Measurements from ENCODE around the gene VAT1L.

The VAT1L gene

GRCh38 chr16:77905374-77905920 lies 117.1 kb downstream of the VAT1L start:
- in situ Hi-C loops (cut with MboI; ENCODE audit: low sequenced_read_pairs), result no loop called here

GRCh38 chr16:77910021-77910420 lies 121.7 kb downstream of the VAT1L start:
- in situ Hi-C loops (cut with MboI; ENCODE audit: low sequenced_read_pairs), result no loop called here

GRCh38 chr16:77912617-77913016 lies 124.3 kb downstream of the VAT1L start:
- in situ Hi-C loops (cut with MboI; ENCODE audit: low sequenced_read_pairs), result no loop called here

- in situ Hi-C loops (cut with MboI; ENCODE audit: low sequenced_read_pairs), result no loop called here
These were observed 125.4 kb downstream of the VAT1L start for GRCh38 chr16:77913738-77914253.

- in situ Hi-C loops (cut with MboI; ENCODE audit: low sequenced_read_pairs), result no loop called here
These were observed 127.7 kb downstream of the VAT1L start for GRCh38 chr16:77916111-77916510.

- in situ Hi-C loops (cut with MboI; ENCODE audit: low sequenced_read_pairs), result no loop called here
These were observed 129.6 kb downstream of the VAT1L start for GRCh38 chr16:77917971-77918370.

GRCh38 chr16:77918809-77919707 lies 130.7 kb downstream of the VAT1L start:
- in situ Hi-C loops (cut with MboI; ENCODE audit: low sequenced_read_pairs), result no loop called here

- in situ Hi-C loops (cut with MboI; ENCODE audit: low sequenced_read_pairs), result no loop called here
These were observed 131.5 kb downstream of the VAT1L start for GRCh38 chr16:77919761-77920415.

GRCh38 chr16:77920984-77921383 lies 132.6 kb downstream of the VAT1L start:
- in situ Hi-C loops (cut with MboI; ENCODE audit: low sequenced_read_pairs), result no loop called here

GRCh38 chr16:77922228-77922754 lies 133.9 kb downstream of the VAT1L start:
- in situ Hi-C loops (cut with MboI; ENCODE audit: low sequenced_read_pairs), result no loop called here

GRCh38 chr16:77925531-77925930 lies 137.2 kb downstream of the VAT1L start:
- in situ Hi-C loops (cut with MboI; ENCODE audit: low sequenced_read_pairs), result no loop called here

- in situ Hi-C loops (cut with MboI; ENCODE audit: low sequenced_read_pairs), result no loop called here
These were observed 139.7 kb downstream of the VAT1L start for GRCh38 chr16:77928096-77928495.

GRCh38 chr16:77929004-77929403 lies 140.6 kb downstream of the VAT1L start:
- in situ Hi-C loops (cut with MboI; ENCODE audit: low sequenced_read_pairs), result no loop called here

GRCh38 chr16:77931058-77931457 lies 142.7 kb downstream of the VAT1L start:
- in situ Hi-C loops (cut with MboI; ENCODE audit: low sequenced_read_pairs), result no loop called here

- in situ Hi-C loops (cut with MboI; ENCODE audit: low sequenced_read_pairs), result no loop called here
These were observed 149.2 kb downstream of the VAT1L start for GRCh38 chr16:77937473-77938149.

- in situ Hi-C loops (cut with MboI; ENCODE audit: low sequenced_read_pairs), result no loop called here
These were observed 150.5 kb downstream of the VAT1L start for GRCh38 chr16:77938913-77939312.

GRCh38 chr16:77939968-77940367 lies 151.6 kb downstream of the VAT1L start:
- in situ Hi-C loops (cut with MboI; ENCODE audit: low sequenced_read_pairs), result no loop called here

GRCh38 chr16:77943801-77944200 lies 155.4 kb downstream of the VAT1L start:
- in situ Hi-C loops (cut with MboI; ENCODE audit: low sequenced_read_pairs), result no loop called here

- in situ Hi-C loops (cut with MboI; ENCODE audit: low sequenced_read_pairs), result no loop called here
These were observed 156.3 kb downstream of the VAT1L start for GRCh38 chr16:77944631-77945030.

GRCh38 chr16:77945126-77945525 lies 156.8 kb downstream of the VAT1L start:
- in situ Hi-C loops (cut with MboI; ENCODE audit: low sequenced_read_pairs), result no loop called here

GRCh38 chr16:77946823-77947222 lies 158.5 kb downstream of the VAT1L start:
- in situ Hi-C loops (cut with MboI; ENCODE audit: low sequenced_read_pairs), result no loop called here
